H9 (cell line): ENCODE measurements around the gene UPF2. TPM values are rescaled to one million over a fixed set of nuclear protein-coding genes. Genes with fewer than 3 reads are reported as not detected.

Experiments used
- DNase-seq: peaks from one replicate; pipeline ENCODE4 v3.0.0-alpha.2; 2017
- H2AFZ ChIP-seq: one replicate; pipeline ENCODE4 v1.6.1; 2013; ENCODE audit warnings: mild to moderate bottlenecking, low read length, control low read depth, moderate library complexity
- H2AK5ac ChIP-seq: 2 replicates; pipeline ENCODE4 v1.6.1; 2013; ENCODE audit warnings: low read length, control low read depth, mixed read lengths; ENCODE audit not compliant: insufficient read length
- H2BK120ac ChIP-seq: one replicate; pipeline ENCODE4 v1.6.1; 2013; ENCODE audit warnings: low read depth, mild to moderate bottlenecking, low read length, control low read depth, inconsistent platforms; ENCODE audit not compliant: poor library complexity, severe bottlenecking
- H2BK12ac ChIP-seq: 2 replicates; pipeline ENCODE4 v1.6.1; 2013; ENCODE audit warnings: low read length, control low read depth, mixed read lengths, low read depth; ENCODE audit not compliant: insufficient read length
- H2BK15ac ChIP-seq: 2 replicates; pipeline ENCODE4 v1.6.1; 2013; ENCODE audit warnings: low read depth, low read length, control low read depth
- H2BK20ac ChIP-seq: one replicate; pipeline ENCODE4 v1.6.1; 2013; ENCODE audit warnings: low read depth, mild to moderate bottlenecking, low read length, control low read depth, inconsistent platforms; ENCODE audit not compliant: poor library complexity, severe bottlenecking
- H2BK5ac ChIP-seq: 2 replicates; pipeline ENCODE4 v1.6.1; 2013; ENCODE audit warnings: low read length, control low read depth, mixed read lengths; ENCODE audit not compliant: insufficient read length
- H3K14ac ChIP-seq: 2 replicates; pipeline ENCODE4 v1.6.1; 2013; ENCODE audit warnings: low read length, control low read depth; ENCODE audit not compliant: insufficient read depth
- H3K18ac ChIP-seq: 2 replicates; pipeline ENCODE4 v1.6.1; 2013; ENCODE audit warnings: low read depth, mild to moderate bottlenecking, mixed read lengths, low read length, control low read depth; ENCODE audit not compliant: insufficient read length
- H3K23ac ChIP-seq: 2 replicates; pipeline ENCODE4 v1.6.1; 2013; ENCODE audit warnings: low read length, control low read depth, mixed read lengths, low read depth; ENCODE audit not compliant: insufficient read length
- H3K23me2 ChIP-seq: 2 replicates; pipeline ENCODE4 v1.6.1; 2013; ENCODE audit warnings: low read depth, mild to moderate bottlenecking, mixed read lengths, low read length, control low read depth; ENCODE audit not compliant: insufficient read length, poor library complexity, severe bottlenecking
- H3K27ac ChIP-seq: 2 replicates; pipeline ENCODE4 v1.5.1; 2013; ENCODE audit warnings: low read length, control low read depth, mixed read lengths, low read depth; ENCODE audit not compliant: insufficient read length
- H3K27me3 ChIP-seq: 2 replicates; pipeline ENCODE4 v1.6.1; 2013; ENCODE audit warnings: low read length, control low read depth, inconsistent platforms; ENCODE audit not compliant: insufficient read depth
- H3K4ac ChIP-seq: 2 replicates; pipeline ENCODE4 v1.6.1; 2013; ENCODE audit warnings: low read depth, mild to moderate bottlenecking, control low read depth, inconsistent platforms, low read length, moderate library complexity
- H3K4me1 ChIP-seq: 2 replicates; pipeline ENCODE4 v1.6.1; 2013; ENCODE audit warnings: low read length, control low read depth, inconsistent platforms; ENCODE audit not compliant: insufficient read depth
- H3K4me2 ChIP-seq: 2 replicates; pipeline ENCODE4 v1.6.1; 2013; ENCODE audit warnings: low read length, control low read depth, mixed read lengths; ENCODE audit not compliant: insufficient read length, insufficient read depth
- H3K56ac ChIP-seq: 2 replicates; pipeline ENCODE4 v1.6.1; 2013; ENCODE audit warnings: low read depth, mild to moderate bottlenecking, mixed read lengths, low read length, control low read depth; ENCODE audit not compliant: insufficient read length
- H3K79me1 ChIP-seq: 2 replicates; pipeline ENCODE4 v1.6.1; 2013; ENCODE audit warnings: low read depth, mild to moderate bottlenecking, moderate library complexity, low read length, control low read depth, inconsistent platforms; ENCODE audit not compliant: insufficient read depth, poor library complexity, severe bottlenecking
- H3K79me2 ChIP-seq: 2 replicates; pipeline ENCODE4 v1.6.1; 2013; ENCODE audit warnings: low read length, control low read depth, inconsistent platforms; ENCODE audit not compliant: insufficient read depth
- H3K9ac ChIP-seq: 2 replicates; pipeline ENCODE4 v1.6.1; 2013; ENCODE audit warnings: low read length, control low read depth, mixed read lengths; ENCODE audit not compliant: insufficient read length; ENCODE audit errors: extremely low read depth
- H3K9me3 ChIP-seq: one replicate; pipeline ENCODE4 v1.6.1; 2013; ENCODE audit warnings: low read depth, low read length, inconsistent platforms; ENCODE audit not compliant: control insufficient read depth
- H3T11ph ChIP-seq: one replicate; pipeline ENCODE4 v1.6.1; 2013; ENCODE audit warnings: mild to moderate bottlenecking, low read length, control low read depth, inconsistent platforms
- H4K20me1 ChIP-seq: one replicate; pipeline ENCODE4 v1.6.1; 2013; ENCODE audit not compliant: control insufficient read depth, insufficient read length, insufficient read depth
- H4K5ac ChIP-seq: 2 replicates; pipeline ENCODE4 v1.6.1; 2013; ENCODE audit warnings: low read depth, mild to moderate bottlenecking, mixed read lengths, low read length, control low read depth; ENCODE audit not compliant: insufficient read length
- H4K8ac ChIP-seq: replicated peaks from 2 replicates; pipeline ENCODE4 v1.6.1; 2013; ENCODE audit warnings: low read length, control low read depth, mixed read lengths, low read depth; ENCODE audit not compliant: insufficient read length
- H4K91ac ChIP-seq: 2 replicates; pipeline ENCODE4 v1.6.1; 2013; ENCODE audit warnings: low read depth, mild to moderate bottlenecking, moderate library complexity, mixed read lengths, low read length, control low read depth; ENCODE audit not compliant: insufficient read length
- H3K27ac Mint-ChIP-seq, 3 experiments: 2 replicates in 2 of 3; 3 replicates in 1 of 3; pipeline ENCODE4 v1.8.0; 2020 to 2021; ENCODE audit warnings: mixed read lengths in 3 of 3, mild to moderate bottlenecking in 1 of 3, moderate library complexity in 1 of 3
- H3K27me3 Mint-ChIP-seq: 2 replicates; pipeline ENCODE4 v1.8.0; 2021; ENCODE audit warnings: low read depth, mild to moderate bottlenecking, moderate library complexity, mixed read lengths
- H3K36me3 Mint-ChIP-seq, 3 experiments: 2 replicates in 2 of 3; 3 replicates in 1 of 3; pipeline ENCODE4 v1.8.0; 2020 to 2021; ENCODE audit warnings: low read depth in 3 of 3, mixed read lengths in 3 of 3; ENCODE audit not compliant: insufficient read depth in 1 of 3
- H3K4me1 Mint-ChIP-seq, 2 experiments: 2 replicates each; pipeline ENCODE4 v1.8.0; 2020; ENCODE audit warnings: mixed read lengths in 2 of 2
- H3K4me3 Mint-ChIP-seq, 2 experiments: 2 replicates in 1 of 2; 3 replicates in 1 of 2; pipeline ENCODE4 v1.8.0; 2020 to 2021; ENCODE audit warnings: mild to moderate bottlenecking in 2 of 2, mixed read lengths in 2 of 2, moderate library complexity in 1 of 2
- H3K9me3 Mint-ChIP-seq, 2 experiments: 2 replicates in 1 of 2; 3 replicates in 1 of 2; pipeline ENCODE4 v1.8.0; 2020; ENCODE audit warnings: mild to moderate bottlenecking in 2 of 2, mixed read lengths in 2 of 2, moderate library complexity in 1 of 2
- WGBS: extraction: QIAGEN DNeasy Blood & Tissue Kit; methylation state at CpG from one replicate; pipeline ENCODE4 v1.1.7; 2013; ENCODE audit warnings: missing lambda C conversion rate, low lambda C conversion rate, mixed read lengths; ENCODE audit not compliant: insufficient read length; ENCODE audit errors: extremely low coverage; 5-methylcytosine and 5-hydroxymethylcytosine counted together
- total RNA-seq: library from RNA; stranded (reverse); gene quantifications from 2 replicates; pipeline ENCODE4 v1.2.1, GENCODE V29; 2021
- TF ChIP-seq, protein P1 (sequence below): fragments of 200-600 bp; sonication (generic); conservative IDR thresholded peaks from 3 replicates; pipeline ENCODE4 v1.8.0; 2021; ENCODE audit warnings: antibody characterized with exemption, mild to moderate bottlenecking

Gene UPF2
- total RNA-seq, 1 experiment from 2014 or later: 34.1 TPM

DNA sequence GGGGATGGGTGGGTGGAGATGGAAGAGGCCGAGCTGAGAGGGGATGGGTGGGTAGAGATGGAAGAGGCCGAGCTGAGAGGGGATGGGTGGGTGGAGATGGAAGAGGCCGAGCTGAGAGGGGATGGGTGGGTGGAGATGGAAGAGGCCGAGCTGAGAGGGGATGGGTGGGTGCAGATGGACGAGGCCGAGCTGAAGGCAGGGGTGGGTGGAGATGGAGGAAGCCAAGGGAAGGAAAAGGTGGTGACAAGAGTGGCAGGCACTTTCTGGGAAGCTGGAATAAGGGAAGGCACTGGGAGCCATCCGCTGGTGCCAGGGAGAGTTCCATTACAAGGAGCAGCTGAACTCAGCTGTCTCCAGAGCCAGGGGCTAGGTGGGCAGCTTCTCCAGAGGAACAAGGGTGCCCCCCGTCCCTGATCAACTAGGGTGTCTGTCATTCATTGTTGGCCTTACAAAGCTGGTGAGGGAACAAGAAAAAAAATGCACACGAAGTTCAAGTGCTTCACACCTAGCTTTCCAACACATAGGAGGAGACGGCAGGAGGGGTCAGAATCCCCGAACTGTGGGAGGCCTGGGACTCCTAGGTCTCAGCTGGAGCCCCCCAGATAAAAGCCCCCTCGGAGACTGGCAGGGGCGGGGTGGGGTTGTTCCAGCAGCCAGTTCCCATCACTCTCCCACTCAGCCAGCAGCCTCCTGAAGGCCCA lies 157.0 kb downstream of the UPF2 start:
- H2AK5ac ChIP-seq: no peak overlapping the region
- H3K27ac Mint-ChIP-seq: no peak overlapping the region

More for the DNA sequence above, 157.0 kb downstream of the UPF2 start:
- no peak overlapping the region for H3K23ac ChIP-seq
- H3K23me2 ChIP-seq: no peaks in the 10 kb centered on the region
- no peak overlapping the region for H2BK5ac ChIP-seq
- no peak overlapping the region for H2BK120ac ChIP-seq
- H3K4me1 ChIP-seq: no peaks in the 10 kb centered on the region
- no peaks in the 10 kb centered on the region for H3K79me2 ChIP-seq
- H4K5ac ChIP-seq: no peak overlapping the region
- no peak overlapping the region for H3K4ac ChIP-seq
- H2BK15ac ChIP-seq: no peak overlapping the region
- H3K9ac ChIP-seq: no peak overlapping the region
- H2BK12ac ChIP-seq: no peak overlapping the region
- no peaks in the 10 kb centered on the region for H3K27me3 Mint-ChIP-seq
- no peak overlapping the region for H2AFZ ChIP-seq
- no peaks in the 10 kb centered on the region for H3K79me1 ChIP-seq
- H3K9me3 ChIP-seq: no peaks in the 10 kb centered on the region
- no peak overlapping the region for H2BK20ac ChIP-seq
- DNase-seq: no peak
- no peaks in the 10 kb centered on the region for H3K36me3 Mint-ChIP-seq
- H4K20me1 ChIP-seq: no peaks in the 10 kb centered on the region
- no peak overlapping the region for H3T11ph ChIP-seq
- TF ChIP-seq, protein P1, sequence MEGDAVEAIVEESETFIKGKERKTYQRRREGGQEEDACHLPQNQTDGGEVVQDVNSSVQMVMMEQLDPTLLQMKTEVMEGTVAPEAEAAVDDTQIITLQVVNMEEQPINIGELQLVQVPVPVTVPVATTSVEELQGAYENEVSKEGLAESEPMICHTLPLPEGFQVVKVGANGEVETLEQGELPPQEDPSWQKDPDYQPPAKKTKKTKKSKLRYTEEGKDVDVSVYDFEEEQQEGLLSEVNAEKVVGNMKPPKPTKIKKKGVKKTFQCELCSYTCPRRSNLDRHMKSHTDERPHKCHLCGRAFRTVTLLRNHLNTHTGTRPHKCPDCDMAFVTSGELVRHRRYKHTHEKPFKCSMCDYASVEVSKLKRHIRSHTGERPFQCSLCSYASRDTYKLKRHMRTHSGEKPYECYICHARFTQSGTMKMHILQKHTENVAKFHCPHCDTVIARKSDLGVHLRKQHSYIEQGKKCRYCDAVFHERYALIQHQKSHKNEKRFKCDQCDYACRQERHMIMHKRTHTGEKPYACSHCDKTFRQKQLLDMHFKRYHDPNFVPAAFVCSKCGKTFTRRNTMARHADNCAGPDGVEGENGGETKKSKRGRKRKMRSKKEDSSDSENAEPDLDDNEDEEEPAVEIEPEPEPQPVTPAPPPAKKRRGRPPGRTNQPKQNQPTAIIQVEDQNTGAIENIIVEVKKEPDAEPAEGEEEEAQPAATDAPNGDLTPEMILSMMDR: no peak
- no peak overlapping the region for H3K56ac ChIP-seq
- H3K27me3 ChIP-seq: no peaks in the 10 kb centered on the region
- no CpG with 5 or more reads among the region's 13 CpGs for WGBS
- H3K14ac ChIP-seq: no peak overlapping the region; the same call in 1 of the 2 replicates
- H3K27ac ChIP-seq: no peak overlapping the region
- no peak overlapping the region for H3K18ac ChIP-seq
- H4K8ac ChIP-seq: no peak overlapping the region
- peaks cover 5 to 6% of the 10 kb centered on the region in 2 experiments for H3K4me1 Mint-ChIP-seq
- no peak overlapping the region for H4K91ac ChIP-seq
- H3K4me2 ChIP-seq: no peak overlapping the region
- no peak overlapping the region for H3K4me3 Mint-ChIP-seq
- no peaks in the 10 kb centered on the region; a peak in 1 of 5 replicates for H3K9me3 Mint-ChIP-seq
